Lower lobe of right lung (tissue), 2 donors: ENCODE measurements around the gene MPPED2. TPM values are rescaled to one million over a fixed set of nuclear protein-coding genes. Genes with fewer than 3 reads are reported as not detected.

Experiments used
- ATAC-seq, 2 donors: fragments of 200-7000 bp; cut with Tn5 transposase; one replicate each; pipeline ENCODE4 v1.9.1; 2020 to 2022; ENCODE audit warnings: mild to moderate bottlenecking in 2 of 2, moderate library complexity in 2 of 2
- DNase-seq: peaks from one replicate; pipeline ENCODE4 v3.0.0-alpha.2; 2020
- H3K27ac ChIP-seq: fragments of 200-600 bp; one replicate; pipeline ENCODE4 v1.8.0; 2022
- H3K27me3 ChIP-seq: fragments of 200-600 bp; one replicate; pipeline ENCODE4 v1.8.0; 2022; ENCODE audit warnings: low read depth
- H3K36me3 ChIP-seq: fragments of 200-600 bp; one replicate; pipeline ENCODE4 v1.8.0; 2022; ENCODE audit warnings: mild to moderate bottlenecking
- H3K4me1 ChIP-seq: fragments of 200-600 bp; one replicate; pipeline ENCODE4 v1.8.0; 2022
- H3K4me3 ChIP-seq: fragments of 200-600 bp; one replicate; pipeline ENCODE4 v1.8.0; 2022; ENCODE audit warnings: mild to moderate bottlenecking
- H3K9me3 ChIP-seq: fragments of 200-600 bp; one replicate; pipeline ENCODE4 v1.8.0; 2022
- intact Hi-C: fragments of 100-400 bp; cut with DNase I; formaldehyde crosslinking; loops from one replicate; pipeline ENCODE4 v1.11.0; 2022
- total RNA-seq: library from RNA; stranded (reverse); fragmentation: NEBNext Ultra II Directional; extraction: Animal tissue kit (Norgen Biotek cat#: 25700); gene quantifications from one replicate; pipeline ENCODE4 v1.2.1, GENCODE V29; 2021
- TF ChIP-seq, protein P1 (sequence below): fragments of 200-600 bp; IDR thresholded peaks from one replicate; pipeline ENCODE4 v1.8.0; 2022; ENCODE audit warnings: antibody characterized with exemption, mild to moderate bottlenecking
- donor health status: DM: no; HTN: yes; CAD: no; lungs with severe emphysema.

MPPED2 gene
- total RNA-seq, 1 donor from 2014 or later = 1.5 TPM

DNA sequence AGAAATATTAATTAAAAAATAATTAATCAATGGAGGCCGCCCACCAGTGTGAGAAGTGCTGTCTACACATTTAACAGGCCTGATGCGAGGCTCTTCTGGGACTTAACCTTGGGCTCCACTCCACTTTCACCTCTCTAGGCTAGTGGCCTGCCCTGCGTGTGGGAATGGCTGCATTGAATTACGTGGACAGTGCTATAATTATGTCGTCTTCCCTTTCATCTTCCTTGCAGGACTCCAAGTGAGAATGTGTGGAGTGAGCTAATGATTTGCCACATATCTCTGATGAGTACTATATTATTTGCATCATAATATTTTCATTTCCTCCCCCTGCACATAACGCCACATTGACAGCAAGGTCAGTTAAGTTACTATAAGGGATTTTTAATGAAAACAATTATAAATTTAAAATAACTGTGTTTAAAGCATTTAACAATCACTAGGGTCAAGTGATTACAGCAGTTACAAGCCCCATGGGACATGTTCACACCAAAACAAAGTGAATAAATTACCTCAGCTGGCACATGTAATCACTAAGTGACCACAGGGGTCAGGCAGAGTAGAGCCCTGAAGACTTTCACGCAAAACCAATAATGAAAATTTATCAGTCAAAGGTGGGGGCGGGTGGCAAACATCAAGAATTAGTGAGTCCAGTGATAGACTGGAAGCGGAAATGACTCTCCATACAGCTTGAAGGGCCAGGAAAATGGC lies 63.5 kb downstream of the MPPED2 start:
- Histone ChIP-seq H3K27me3 (no peaks in the 10 kb centered on the region), H3K4me3 (no peak overlapping the region), H3K4me1 (no peaks in the 10 kb centered on the region), H3K9me3 (no peaks in the 10 kb centered on the region), H3K36me3 (no peaks in the 10 kb centered on the region), H3K27ac (no peak overlapping the region)
- no peak for DNase-seq
- ATAC-seq = no peak
- intact Hi-C loops = no loop called here
- TF ChIP-seq, protein P1, sequence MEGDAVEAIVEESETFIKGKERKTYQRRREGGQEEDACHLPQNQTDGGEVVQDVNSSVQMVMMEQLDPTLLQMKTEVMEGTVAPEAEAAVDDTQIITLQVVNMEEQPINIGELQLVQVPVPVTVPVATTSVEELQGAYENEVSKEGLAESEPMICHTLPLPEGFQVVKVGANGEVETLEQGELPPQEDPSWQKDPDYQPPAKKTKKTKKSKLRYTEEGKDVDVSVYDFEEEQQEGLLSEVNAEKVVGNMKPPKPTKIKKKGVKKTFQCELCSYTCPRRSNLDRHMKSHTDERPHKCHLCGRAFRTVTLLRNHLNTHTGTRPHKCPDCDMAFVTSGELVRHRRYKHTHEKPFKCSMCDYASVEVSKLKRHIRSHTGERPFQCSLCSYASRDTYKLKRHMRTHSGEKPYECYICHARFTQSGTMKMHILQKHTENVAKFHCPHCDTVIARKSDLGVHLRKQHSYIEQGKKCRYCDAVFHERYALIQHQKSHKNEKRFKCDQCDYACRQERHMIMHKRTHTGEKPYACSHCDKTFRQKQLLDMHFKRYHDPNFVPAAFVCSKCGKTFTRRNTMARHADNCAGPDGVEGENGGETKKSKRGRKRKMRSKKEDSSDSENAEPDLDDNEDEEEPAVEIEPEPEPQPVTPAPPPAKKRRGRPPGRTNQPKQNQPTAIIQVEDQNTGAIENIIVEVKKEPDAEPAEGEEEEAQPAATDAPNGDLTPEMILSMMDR = no peak

DNA sequence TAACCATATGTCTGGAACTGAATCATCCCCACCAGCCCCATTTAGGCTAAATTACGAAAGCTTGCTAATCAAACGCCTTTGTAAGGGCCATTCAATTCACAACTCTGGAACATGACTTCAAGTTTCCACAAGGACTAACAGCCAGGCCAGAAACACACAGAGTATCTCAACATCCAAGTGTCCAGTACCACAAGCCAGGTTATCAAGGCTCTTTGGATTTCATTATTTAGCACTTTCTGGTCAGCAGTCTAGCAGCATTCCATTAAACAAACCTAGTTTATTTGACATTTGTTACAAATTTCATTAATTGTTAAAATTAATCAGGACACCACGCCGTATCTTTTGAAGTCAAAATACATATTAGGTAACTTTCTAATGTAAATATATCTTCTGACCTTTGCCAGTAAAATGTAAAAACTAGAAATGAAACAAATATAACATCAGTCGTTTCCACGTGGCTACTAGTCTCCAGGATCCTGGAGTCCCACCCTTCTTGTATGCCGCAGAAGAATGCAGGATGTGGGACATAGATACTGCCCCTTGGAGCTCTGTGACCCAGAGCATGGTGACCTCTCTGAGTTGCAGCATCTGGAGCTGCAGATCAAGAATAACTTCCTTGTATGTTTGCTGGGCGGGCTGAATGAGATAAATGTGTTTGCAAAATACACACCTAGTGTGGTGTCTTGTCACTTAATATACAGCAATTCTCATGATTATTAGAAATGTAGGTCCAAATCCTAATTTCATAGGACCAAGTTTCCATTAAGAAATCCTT lies 64.7 kb downstream of the MPPED2 start:
- no peak for ATAC-seq
- DNase-seq = no peak
- intact Hi-C loops = no loop called here

DNA sequence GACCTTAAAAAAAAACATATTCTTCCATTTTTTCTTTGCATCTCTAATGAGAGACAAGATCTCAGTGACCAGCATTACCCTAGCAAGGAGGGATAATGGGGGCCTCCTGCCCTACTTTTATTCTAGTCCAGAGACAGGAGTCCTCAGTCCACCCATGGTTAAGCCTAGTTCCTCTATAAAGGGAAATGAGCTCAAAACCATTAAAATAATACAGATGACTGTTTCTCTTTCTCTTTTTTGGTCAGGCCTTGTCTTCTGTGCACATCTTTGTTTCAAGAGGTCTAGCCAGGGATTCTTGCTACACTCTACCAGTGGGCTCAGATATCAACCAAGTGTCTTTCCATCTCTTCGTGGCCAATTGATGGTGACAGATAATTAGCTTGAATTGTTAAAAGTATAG lies 73.1 kb downstream of the MPPED2 start:
- intact Hi-C loops = no loop called here

More for the DNA sequence above, 64.7 kb downstream of the MPPED2 start:
- no peaks in the 10 kb centered on the region for H3K9me3 ChIP-seq
- TF ChIP-seq, protein P1 = no peak
- H3K4me3 ChIP-seq = no peak overlapping the region
- H3K4me1 ChIP-seq = no peaks in the 10 kb centered on the region
- no peaks in the 10 kb centered on the region for H3K27me3 ChIP-seq
- H3K36me3 ChIP-seq = no peaks in the 10 kb centered on the region
- no peak overlapping the region for H3K27ac ChIP-seq

DNA sequence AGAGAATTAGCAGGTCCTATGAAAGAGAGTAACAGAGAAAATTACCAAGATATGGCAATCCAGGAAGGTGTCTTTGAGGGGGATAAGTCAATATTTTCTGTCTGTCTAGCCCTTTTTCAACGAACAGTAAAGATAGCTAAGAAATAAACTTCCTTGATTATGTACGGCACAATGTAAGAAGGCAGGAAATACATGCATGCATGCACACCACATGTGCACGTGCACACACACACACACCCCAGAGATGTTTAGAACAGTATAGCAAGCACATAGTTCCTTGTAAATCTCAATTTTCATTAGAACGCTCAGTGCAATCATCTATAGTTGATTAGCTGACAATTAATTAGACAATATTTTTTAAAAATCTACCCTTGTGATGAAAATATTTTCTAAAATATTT lies 74.7 kb downstream of the MPPED2 start:
- ATAC-seq = no peak
- no peaks in the 10 kb centered on the region for H3K4me1 ChIP-seq
- DNase-seq = no peak
- H3K9me3 ChIP-seq = no peaks in the 10 kb centered on the region
- H3K4me3 ChIP-seq = no peak overlapping the region
- TF ChIP-seq, protein P1 = no peak
- no peaks in the 10 kb centered on the region for H3K27me3 ChIP-seq
- H3K36me3 ChIP-seq = no peaks in the 10 kb centered on the region
- intact Hi-C loops = no loop called here
- H3K27ac ChIP-seq = no peak overlapping the region

More for the DNA sequence above, 73.1 kb downstream of the MPPED2 start:
- ATAC-seq = no peak
- Histone ChIP-seq H3K27ac (no peak overlapping the region), H3K36me3 (no peaks in the 10 kb centered on the region), H3K9me3 (no peaks in the 10 kb centered on the region), H3K27me3 (no peaks in the 10 kb centered on the region), H3K4me1 (no peaks in the 10 kb centered on the region), H3K4me3 (no peak overlapping the region)
- no peak for DNase-seq
- TF ChIP-seq, protein P1 = no peak

DNA sequence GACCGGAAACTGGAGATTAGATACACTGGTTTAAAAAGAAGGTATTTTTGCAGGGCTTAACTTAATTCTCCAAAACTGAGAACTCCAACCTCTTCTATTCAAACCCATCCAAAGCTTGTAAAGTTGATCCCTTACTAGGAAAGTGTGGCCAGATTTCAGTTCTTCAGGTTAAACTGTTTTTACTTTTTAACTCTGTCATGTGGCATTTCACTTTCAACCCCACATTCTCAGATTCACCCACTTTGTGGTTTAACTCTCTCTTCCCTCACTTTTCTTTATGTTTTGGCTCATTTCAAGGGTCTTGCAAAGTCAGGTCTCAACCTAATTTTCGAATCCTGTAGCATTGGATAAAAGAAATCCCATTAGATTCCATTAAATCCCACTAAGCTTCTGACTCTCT lies 75.4 kb downstream of the MPPED2 start:
- Histone ChIP-seq H3K4me1 (no peaks in the 10 kb centered on the region), H3K4me3 (no peak overlapping the region), H3K27ac (no peak overlapping the region), H3K36me3 (no peaks in the 10 kb centered on the region), H3K27me3 (no peaks in the 10 kb centered on the region), H3K9me3 (no peaks in the 10 kb centered on the region)
- ATAC-seq = no peak
- intact Hi-C loops = no loop called here
- TF ChIP-seq, protein P1 = no peak
- DNase-seq = no peak
